HFFc6 (cell line): ENCODE measurements around the gene VAV3. TPM values are rescaled to one million over a fixed set of nuclear protein-coding genes. Genes with fewer than 3 reads are reported as not detected.
"Not testable (repeated sequence)": the region's sequence is repeated elsewhere in the genome, so short reads cannot be mapped to it uniquely, and the experiment has no call there.

Experiments
- DNase-seq: peaks from one replicate; pipeline ENCODE4 v3.0.0-alpha.2; 2018
- H3K27ac Mint-ChIP-seq: 2 replicates; pipeline ENCODE4 v1.8.0; 2020; ENCODE audit warnings: mild to moderate bottlenecking, mixed read lengths
- H3K27me3 Mint-ChIP-seq: 2 replicates; pipeline ENCODE4 v1.8.0; 2021; ENCODE audit warnings: mild to moderate bottlenecking, moderate library complexity, mixed read lengths; ENCODE audit not compliant: insufficient read depth
- H3K36me3 Mint-ChIP-seq: 2 replicates; pipeline ENCODE4 v1.8.0; 2021; ENCODE audit warnings: low read depth, mixed read lengths
- H3K4me1 Mint-ChIP-seq: 2 replicates; pipeline ENCODE4 v1.8.0; 2020; ENCODE audit warnings: low read depth, mixed read lengths
- H3K4me3 Mint-ChIP-seq: 2 replicates; pipeline ENCODE4 v1.8.0; 2020; ENCODE audit warnings: mild to moderate bottlenecking, moderate library complexity, mixed read lengths
- H3K9me3 Mint-ChIP-seq: 2 replicates; pipeline ENCODE4 v1.8.0; 2020; ENCODE audit warnings: mild to moderate bottlenecking, mixed read lengths
- total RNA-seq, 6 experiments: library from RNA; stranded (reverse); fragmentation: NEBNext Ultra II Directional; extraction: Animal tissue kit (Norgen Biotek cat#: 25700); gene quantifications; 2 replicates in 1 of 6; 3 replicates in 5 of 6; pipeline ENCODE4 v1.2.3, GENCODE V29; 2021
- TF ChIP-seq, protein P1 (sequence below): fragments of 200-600 bp; sonication (generic); IDR thresholded peaks from 2 replicates; pipeline ENCODE4 v1.5.0; 2021; ENCODE audit warnings: antibody characterized with exemption, mild to moderate bottlenecking

Gene VAV3
- total RNA-seq, 6 experiments from 2014 or later = not detected

DNA sequence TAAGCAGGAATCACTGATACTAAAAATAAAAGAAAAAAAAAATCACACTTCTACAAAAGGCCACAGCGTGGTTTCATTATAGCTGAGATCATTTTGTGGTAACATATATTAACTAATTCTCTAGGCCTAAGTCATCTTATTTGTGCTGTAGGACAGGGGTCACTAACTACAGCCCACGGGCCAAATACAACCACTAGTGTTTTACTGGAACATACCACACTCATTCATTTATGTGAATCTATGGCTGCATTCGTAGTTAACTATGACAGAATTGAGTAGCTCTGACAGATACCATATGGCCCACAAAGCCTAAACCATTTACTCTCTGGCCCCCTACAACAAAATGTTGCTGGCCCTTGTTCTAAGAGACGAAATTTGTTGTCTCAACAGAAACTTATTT is 224.4 kb downstream of the VAV3 start:
- no peaks in the 10 kb centered on the region for H3K4me1 Mint-ChIP-seq
- H3K36me3 Mint-ChIP-seq = no peaks in the 10 kb centered on the region
- no peaks in the 10 kb centered on the region for H3K27me3 Mint-ChIP-seq
- no peak for DNase-seq
- TF ChIP-seq, protein P1, sequence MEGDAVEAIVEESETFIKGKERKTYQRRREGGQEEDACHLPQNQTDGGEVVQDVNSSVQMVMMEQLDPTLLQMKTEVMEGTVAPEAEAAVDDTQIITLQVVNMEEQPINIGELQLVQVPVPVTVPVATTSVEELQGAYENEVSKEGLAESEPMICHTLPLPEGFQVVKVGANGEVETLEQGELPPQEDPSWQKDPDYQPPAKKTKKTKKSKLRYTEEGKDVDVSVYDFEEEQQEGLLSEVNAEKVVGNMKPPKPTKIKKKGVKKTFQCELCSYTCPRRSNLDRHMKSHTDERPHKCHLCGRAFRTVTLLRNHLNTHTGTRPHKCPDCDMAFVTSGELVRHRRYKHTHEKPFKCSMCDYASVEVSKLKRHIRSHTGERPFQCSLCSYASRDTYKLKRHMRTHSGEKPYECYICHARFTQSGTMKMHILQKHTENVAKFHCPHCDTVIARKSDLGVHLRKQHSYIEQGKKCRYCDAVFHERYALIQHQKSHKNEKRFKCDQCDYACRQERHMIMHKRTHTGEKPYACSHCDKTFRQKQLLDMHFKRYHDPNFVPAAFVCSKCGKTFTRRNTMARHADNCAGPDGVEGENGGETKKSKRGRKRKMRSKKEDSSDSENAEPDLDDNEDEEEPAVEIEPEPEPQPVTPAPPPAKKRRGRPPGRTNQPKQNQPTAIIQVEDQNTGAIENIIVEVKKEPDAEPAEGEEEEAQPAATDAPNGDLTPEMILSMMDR = no peak
- no peak overlapping the region for H3K27ac Mint-ChIP-seq
- H3K4me3 Mint-ChIP-seq = no peak overlapping the region
- H3K9me3 Mint-ChIP-seq = no peaks in the 10 kb centered on the region

DNA sequence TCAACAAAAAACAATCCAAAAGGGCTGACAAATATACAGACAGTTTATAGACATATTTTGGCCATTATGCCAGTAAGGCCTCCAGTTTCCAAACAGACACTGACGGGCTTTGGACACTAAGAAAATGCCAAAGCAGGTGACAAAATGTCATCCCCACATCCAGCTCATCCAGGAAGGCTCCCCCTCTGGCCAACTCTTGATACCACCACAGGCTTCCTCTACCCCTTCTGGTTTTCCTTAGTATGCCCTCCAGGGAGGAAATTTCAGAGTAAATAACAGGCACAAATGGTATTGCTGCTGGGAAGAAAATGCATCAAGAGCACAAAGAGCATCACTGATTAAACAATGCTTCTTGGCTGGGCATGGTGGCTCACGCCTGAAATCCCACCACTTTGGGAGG is 225.3 kb downstream of the VAV3 start:
- Mint-ChIP-seq H3K4me1 (no peaks in the 10 kb centered on the region), H3K4me3 (no peak overlapping the region), H3K36me3 (no peaks in the 10 kb centered on the region), H3K9me3 (no peaks in the 10 kb centered on the region), H3K27ac (no peak overlapping the region), H3K27me3 (no peaks in the 10 kb centered on the region)
- TF ChIP-seq, protein P1 = no peak
- no peak for DNase-seq

- Mint-ChIP-seq H3K27ac (no peak overlapping the region), H3K36me3 (no peaks in the 10 kb centered on the region), H3K4me3 (no peak overlapping the region), H3K4me1 (no peaks in the 10 kb centered on the region), H3K9me3 (no peaks in the 10 kb centered on the region; the same call in 1 of the 2 replicates), H3K27me3 (no peaks in the 10 kb centered on the region)
- DNase-seq = no peak
- TF ChIP-seq, protein P1 = no peak
Measured at GRCh38 chr1:107739201-107739600, 225.8 kb downstream of the VAV3 start.

DNA sequence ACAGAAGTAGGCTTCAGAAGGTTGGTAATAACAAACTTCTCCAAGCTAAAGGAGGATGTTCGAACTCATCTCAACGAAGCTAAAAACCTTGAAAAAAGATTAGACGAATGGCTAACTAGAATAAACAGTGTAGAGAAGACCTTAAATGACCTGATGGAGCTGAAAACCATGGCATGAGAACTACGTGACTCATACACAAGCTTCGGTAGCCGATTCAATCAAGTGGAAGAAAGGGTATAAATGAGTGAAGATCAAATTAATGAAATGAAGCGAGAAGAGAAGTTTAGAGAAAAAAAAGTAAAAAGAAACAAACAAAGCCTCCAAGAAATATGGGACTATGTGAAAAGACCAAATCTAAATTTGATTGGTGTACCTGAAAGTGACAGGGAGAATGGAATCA is 231.6 kb downstream of the VAV3 start:
- not testable (repeated sequence) for H3K9me3 Mint-ChIP-seq, H3K27ac Mint-ChIP-seq, H3K27me3 Mint-ChIP-seq, H3K36me3 Mint-ChIP-seq, H3K4me1 Mint-ChIP-seq, H3K4me3 Mint-ChIP-seq, DNase-seq

- no peak for DNase-seq
- no peaks in the 10 kb centered on the region; the same call in 1 of the 2 replicates for H3K27me3 Mint-ChIP-seq
- no peaks in the 10 kb centered on the region for H3K36me3 Mint-ChIP-seq
- peaks cover 16% of the 10 kb centered on the region; the same call in 1 of the 2 replicates for H3K9me3 Mint-ChIP-seq
- no peak overlapping the region for H3K27ac Mint-ChIP-seq
- TF ChIP-seq, protein P1 = no peak
- no peaks in the 10 kb centered on the region for H3K4me1 Mint-ChIP-seq
- no peak overlapping the region for H3K4me3 Mint-ChIP-seq
Measured at GRCh38 chr1:107727866-107728265, 237.1 kb downstream of the VAV3 start.

GRCh38 chr1:107726860-107727259 is 238.1 kb downstream of the VAV3 start:
- H3K27me3 Mint-ChIP-seq = no peaks in the 10 kb centered on the region; the same call in 1 of the 2 replicates
- TF ChIP-seq, protein P1 = no peak
- DNase-seq = no peak
- no peak overlapping the region for H3K4me3 Mint-ChIP-seq
- H3K36me3 Mint-ChIP-seq = no peaks in the 10 kb centered on the region
- no peak overlapping the region for H3K27ac Mint-ChIP-seq
- no peaks in the 10 kb centered on the region for H3K4me1 Mint-ChIP-seq
- H3K9me3 Mint-ChIP-seq = peaks cover 16% of the 10 kb centered on the region; the same call in 1 of the 2 replicates
